ENCODE measurements around the gene NDOR1.
A peak's percentile ranks its signal among the peaks of the same experiment; 100 is the strongest.

The NDOR1 gene

DNA sequence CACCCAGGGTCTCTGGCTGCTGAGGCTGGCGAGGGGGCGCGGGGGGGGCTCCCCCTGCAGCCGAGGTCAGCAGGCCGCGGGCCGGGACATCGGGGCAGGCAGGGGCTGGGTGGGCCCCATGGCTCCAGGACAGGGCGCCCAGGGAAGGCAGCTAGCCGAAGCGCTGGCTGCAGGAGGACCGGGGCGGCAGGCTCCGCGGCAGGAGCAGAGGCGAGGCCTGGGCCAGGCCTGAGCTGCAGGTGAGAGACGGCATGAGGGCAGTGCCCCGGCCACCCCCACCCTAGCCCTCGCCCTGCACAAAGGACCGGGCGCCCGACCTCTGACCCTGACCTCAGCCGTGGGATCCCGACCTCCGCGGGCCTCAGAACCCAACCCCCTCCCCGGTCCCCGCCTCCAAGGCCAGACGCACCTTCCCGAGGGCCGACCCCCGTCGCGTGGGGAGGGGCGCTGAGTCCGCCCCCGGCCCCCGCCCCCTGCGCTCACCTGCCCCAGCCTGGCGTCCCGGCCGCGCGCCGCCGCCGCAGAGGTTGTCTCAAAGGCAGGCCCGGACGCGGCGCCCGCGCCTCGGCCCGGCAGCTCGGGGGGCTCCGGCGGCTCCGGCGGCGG lies 16.1 kb downstream of the NDOR1 start:
- TF ChIP-seq, protein P1, sequence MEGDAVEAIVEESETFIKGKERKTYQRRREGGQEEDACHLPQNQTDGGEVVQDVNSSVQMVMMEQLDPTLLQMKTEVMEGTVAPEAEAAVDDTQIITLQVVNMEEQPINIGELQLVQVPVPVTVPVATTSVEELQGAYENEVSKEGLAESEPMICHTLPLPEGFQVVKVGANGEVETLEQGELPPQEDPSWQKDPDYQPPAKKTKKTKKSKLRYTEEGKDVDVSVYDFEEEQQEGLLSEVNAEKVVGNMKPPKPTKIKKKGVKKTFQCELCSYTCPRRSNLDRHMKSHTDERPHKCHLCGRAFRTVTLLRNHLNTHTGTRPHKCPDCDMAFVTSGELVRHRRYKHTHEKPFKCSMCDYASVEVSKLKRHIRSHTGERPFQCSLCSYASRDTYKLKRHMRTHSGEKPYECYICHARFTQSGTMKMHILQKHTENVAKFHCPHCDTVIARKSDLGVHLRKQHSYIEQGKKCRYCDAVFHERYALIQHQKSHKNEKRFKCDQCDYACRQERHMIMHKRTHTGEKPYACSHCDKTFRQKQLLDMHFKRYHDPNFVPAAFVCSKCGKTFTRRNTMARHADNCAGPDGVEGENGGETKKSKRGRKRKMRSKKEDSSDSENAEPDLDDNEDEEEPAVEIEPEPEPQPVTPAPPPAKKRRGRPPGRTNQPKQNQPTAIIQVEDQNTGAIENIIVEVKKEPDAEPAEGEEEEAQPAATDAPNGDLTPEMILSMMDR (IDR thresholded peaks at IDR 0.05; ENCODE audit: low read depth, low read length, missing control alignments), result no peak
- H3K4me3 ChIP-seq (replicated peaks; ENCODE audit: low read depth, low read length), result peak overlapping the region; percentile 13
- no peak for DNase-seq (ENCODE audit: extremely low read depth, low read depth)

DNA sequence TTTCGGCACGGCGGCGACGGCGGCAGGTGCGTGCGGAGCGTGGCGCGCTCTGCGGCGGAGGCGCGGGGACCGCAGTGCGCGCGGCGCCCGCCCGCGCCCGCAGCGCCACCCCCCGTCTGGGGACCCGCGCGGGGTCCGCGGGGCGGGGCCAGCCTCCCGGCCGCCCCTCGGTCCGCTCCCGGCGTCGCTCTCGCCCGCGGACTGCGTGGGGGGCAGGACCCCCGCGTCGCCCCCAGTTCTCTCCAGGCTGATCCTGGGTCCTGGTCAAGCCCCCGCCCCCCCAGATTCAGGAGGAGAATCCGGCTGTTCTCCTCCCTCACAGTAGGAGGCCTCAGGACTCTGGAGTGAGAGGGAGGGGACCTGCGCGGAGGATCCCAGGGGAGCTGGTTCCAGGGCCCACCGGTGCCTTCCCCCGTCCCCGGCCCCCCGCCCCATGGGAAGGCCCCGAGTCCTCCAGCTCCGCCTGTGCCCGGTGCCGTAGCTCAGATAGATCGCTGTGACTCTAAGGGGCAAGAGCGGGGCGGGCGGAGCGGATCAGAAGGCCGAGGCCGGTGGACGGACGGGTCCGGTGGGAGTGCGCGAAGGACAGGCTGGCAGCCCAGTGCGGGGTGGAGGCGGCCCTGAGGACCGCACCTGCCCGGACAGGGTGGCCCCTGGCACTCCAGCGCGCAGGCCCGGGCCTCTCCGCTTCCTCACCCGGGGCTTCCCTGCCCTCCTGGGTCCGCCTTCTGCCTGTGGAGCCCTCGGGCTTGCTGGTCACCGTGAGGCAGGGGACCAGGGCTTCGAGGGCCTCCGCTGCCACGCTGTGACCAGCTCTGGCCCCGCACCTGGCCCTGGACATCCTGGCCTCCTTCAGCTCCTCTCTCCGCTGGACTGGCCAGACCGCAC lies 16.9 kb downstream of the NDOR1 start, which contains the start of gene RNF208:
TSS of gene RNF208 (minus strand) at position 51 of the 888 bp plus-strand sequence. CDS start 1,028 bp downstream, outside the sequence.
- TF ChIP-seq, protein P1 (IDR thresholded peaks at IDR 0.05; ENCODE audit: low read depth, low read length, missing control alignments), result no peak
- no peak for DNase-seq (ENCODE audit: extremely low read depth, low read depth)
- peak within 1 kb of the TSS; percentile 74 for H3K4me3 ChIP-seq (replicated peaks; ENCODE audit: low read depth, low read length)

DNA sequence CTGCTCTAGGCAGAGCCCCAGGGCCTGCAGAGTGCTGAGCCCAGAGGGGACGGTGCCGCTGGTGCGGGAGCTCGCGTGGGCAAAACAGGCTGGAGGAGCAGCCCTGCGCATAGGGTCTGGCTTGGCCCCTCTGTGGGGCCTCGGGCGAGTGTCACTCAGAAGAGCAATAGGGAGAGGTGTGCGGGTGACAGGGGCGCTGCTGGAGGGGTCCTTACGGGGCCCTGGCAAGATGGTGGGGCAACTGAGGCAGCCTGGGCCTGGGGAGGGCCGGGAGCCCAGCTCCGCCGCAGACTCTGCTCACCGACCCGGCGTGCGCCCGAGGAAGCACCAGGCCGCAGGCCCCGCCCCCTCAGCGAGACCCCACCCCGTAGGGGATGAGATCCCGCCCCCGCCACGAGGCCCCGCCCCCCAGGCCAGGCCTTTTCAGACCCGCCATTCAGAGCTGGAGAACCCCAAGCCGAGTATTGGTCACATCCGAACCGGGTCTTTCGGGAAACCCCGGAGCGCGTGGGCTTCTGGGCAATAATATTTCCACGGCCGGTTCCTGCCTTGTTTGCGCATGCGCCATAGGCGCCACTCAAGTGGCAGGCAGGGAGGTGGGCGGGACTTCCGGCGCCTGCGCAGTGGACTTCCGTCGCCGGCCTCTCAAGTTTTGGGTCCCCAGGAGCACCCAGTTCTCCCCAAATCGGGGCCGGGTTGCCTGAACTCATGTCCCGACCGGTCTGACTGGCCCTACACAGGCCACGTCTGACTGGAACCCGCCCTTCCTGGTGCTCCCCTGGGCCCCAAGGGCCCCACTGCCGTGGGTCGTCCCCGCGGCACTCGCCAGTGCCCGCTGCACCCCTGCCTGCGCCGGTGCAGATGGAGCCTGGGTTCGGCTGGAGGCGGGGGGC lies 17.8 kb downstream of the NDOR1 start:
- H3K4me3 ChIP-seq (replicated peaks; ENCODE audit: low read depth, low read length), result peak overlapping the region; percentile 74
- peak; percentile 97 for DNase-seq (ENCODE audit: extremely low read depth, low read depth)
- TF ChIP-seq, protein P1 (IDR thresholded peaks at IDR 0.05; ENCODE audit: low read depth, low read length, missing control alignments), result no peak

DNA sequence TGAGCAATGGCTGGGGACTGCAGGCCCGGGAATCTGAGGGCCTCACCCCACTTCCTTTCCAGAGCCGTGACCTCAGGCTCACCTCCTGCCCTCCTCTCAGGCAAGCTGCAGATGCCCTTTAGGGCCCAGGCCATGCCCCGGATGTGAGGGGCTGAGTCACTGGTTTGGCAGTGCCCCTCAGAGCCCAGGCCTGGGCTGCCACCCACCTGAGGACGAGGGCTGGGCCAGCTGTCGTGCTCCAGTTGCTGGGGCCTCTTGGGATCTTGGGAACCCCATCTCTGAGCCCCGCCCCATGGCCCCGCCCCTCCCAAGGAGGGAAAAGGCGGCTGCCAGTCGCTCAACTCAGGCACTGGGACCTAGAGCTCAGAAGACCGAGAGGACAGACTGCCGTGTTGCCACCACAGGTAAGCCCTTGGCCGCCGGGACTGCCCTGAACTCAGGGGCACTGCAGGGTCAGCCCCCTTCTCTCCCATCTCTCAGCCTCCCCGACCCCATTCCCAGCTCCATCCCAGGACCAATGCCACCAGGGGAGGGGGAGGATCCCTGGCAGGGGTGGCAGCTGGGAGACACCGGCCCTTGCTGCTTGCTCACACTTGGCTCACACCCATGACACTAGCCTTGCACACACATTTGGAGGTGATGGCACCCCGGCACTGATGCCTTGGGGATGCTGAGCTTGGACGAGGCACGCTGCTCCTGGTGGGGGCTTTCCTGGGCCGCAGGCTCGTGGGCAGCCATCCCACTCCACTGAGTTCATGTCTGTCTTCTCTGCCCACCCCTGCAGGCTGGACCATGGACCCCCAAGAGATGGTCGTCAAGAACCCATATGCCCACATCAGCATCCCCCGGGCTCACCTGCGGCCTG lies 19.6 kb downstream of the NDOR1 start, which contains the start of gene CYSRT1:
TSS of gene CYSRT1 (plus strand) at position 345 of the 865 bp plus-strand sequence. CDS start at position 793, 448 bp downstream.
- peak within 1 kb of the TSS; percentile 74 for H3K4me3 ChIP-seq (replicated peaks; ENCODE audit: low read depth, low read length)
- no peak for DNase-seq (ENCODE audit: extremely low read depth, low read depth)
- TF ChIP-seq, protein P1 (IDR thresholded peaks at IDR 0.05; ENCODE audit: low read depth, low read length, missing control alignments), result no peak

DNA sequence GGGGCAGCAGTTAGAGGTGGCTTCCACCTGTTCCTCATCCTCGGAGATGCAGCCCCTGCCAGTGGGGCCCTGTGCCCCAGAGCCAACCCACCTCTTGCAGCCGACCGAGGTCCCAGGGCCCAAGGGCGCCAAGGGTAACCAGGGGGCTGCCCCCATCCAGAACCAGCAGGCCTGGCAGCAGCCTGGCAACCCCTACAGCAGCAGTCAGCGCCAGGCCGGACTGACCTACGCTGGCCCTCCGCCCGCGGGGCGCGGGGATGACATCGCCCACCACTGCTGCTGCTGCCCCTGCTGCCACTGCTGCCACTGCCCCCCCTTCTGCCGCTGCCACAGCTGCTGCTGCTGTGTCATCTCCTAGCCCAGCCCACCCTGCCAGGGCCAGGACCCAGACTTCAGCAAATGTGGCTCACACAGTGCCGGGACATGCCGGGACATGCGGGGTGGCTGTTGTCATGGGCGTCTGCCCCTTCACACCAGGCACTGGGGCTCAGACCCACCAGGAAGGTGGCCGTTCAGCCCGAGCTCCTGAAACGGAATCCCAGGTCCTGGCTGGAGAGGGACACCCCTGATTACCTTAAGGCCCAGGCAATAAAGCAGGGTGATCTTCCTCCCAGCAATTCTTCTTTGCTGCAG lies 20.3 kb downstream of the NDOR1 start:
- H3K4me3 ChIP-seq (replicated peaks; ENCODE audit: low read depth, low read length), result no peak overlapping the region
- DNase-seq (ENCODE audit: extremely low read depth, low read depth), result no peak

More for the DNA sequence above, 20.3 kb downstream of the NDOR1 start:
- TF ChIP-seq, protein P1 (IDR thresholded peaks at IDR 0.05; ENCODE audit: low read depth, low read length, missing control alignments), result no peak
